HepG2 (cell line): ENCODE results near the gene NAE1. TPM values are rescaled to one million over a fixed set of nuclear protein-coding genes. Genes with fewer than 3 reads are reported as not detected.
A peak's percentile ranks its signal among the peaks of the same experiment; 100 is the strongest.

Experiments
- ARHGAP35 ChIP-seq: sonication (generic); formaldehyde crosslinking; IDR thresholded peaks from 2 replicates; pipeline ENCODE4 v1.9.0; 2022; ENCODE audit warnings: mild to moderate bottlenecking, inconsistent platforms, moderate library complexity, missing genetic modification reagents, borderline replicate concordance
- HOXA5 ChIP-seq: sonication (generic); formaldehyde crosslinking; IDR thresholded peaks from 2 replicates; pipeline ENCODE4 v1.4.0; 2020; ENCODE audit warnings: missing genetic modification reagents
- KDM5B ChIP-seq: sonication (generic); formaldehyde crosslinking; IDR thresholded peaks from 2 replicates; pipeline ENCODE4 v1.4.0; 2020; ENCODE audit warnings: missing genetic modification reagents, mild to moderate bottlenecking, borderline replicate concordance
- MLXIP ChIP-seq: sonication (generic); formaldehyde crosslinking; IDR thresholded peaks from 2 replicates; pipeline ENCODE4 v1.9.0; 2021; ENCODE audit warnings: missing genetic modification reagents, borderline replicate concordance
- MYNN ChIP-seq: sonication (generic); formaldehyde crosslinking; IDR thresholded peaks from 2 replicates; pipeline ENCODE4 v1.4.0; 2020; ENCODE audit warnings: mild to moderate bottlenecking, low read depth, missing genetic modification reagents
- PAXIP1 ChIP-seq: sonication (generic); formaldehyde crosslinking; conservative IDR thresholded peaks from 2 replicates; pipeline ENCODE4 v1.4.0; 2020; ENCODE audit warnings: mild to moderate bottlenecking, missing genetic modification reagents, moderate library complexity
- STAT5B ChIP-seq: sonication (generic); formaldehyde crosslinking; IDR thresholded peaks from 2 replicates; pipeline ENCODE4 v1.4.0; 2020; ENCODE audit warnings: missing genetic modification reagents
- TGIF2 ChIP-seq: IDR thresholded peaks from 2 replicates; pipeline ENCODE4 v1.6.1; 2016; ENCODE audit warnings: control low read depth, missing compliant biosample characterization
- ZFP36 ChIP-seq: fragments of 150-350 bp; IDR thresholded peaks from 2 replicates; pipeline ENCODE4 v1.6.1; 2018; ENCODE audit warnings: borderline replicate concordance, low read length, low read depth; ENCODE audit not compliant: partially characterized antibody
- ZKSCAN8 ChIP-seq: IDR thresholded peaks from 2 replicates; pipeline ENCODE4 v1.6.1; 2016; ENCODE audit warnings: borderline replicate concordance, missing genetic modification reagents, missing compliant biosample characterization
- ZNF329 ChIP-seq: sonication (generic); formaldehyde crosslinking; IDR thresholded peaks from 2 replicates; pipeline ENCODE4 v1.9.0; 2021; ENCODE audit warnings: low read depth, mild to moderate bottlenecking, missing genetic modification reagents
- ZNF639 ChIP-seq: conservative IDR thresholded peaks from 2 replicates; pipeline ENCODE4 v1.6.1; 2018; ENCODE audit warnings: missing genetic modification reagents
- ZNF670 ChIP-seq: sonication (generic); formaldehyde crosslinking; IDR thresholded peaks from 2 replicates; pipeline ENCODE4 v1.8.0; 2022; ENCODE audit warnings: mild to moderate bottlenecking, missing genetic modification reagents, borderline replicate concordance
- ZNF850 ChIP-seq: sonication (generic); formaldehyde crosslinking; conservative IDR thresholded peaks from 2 replicates; pipeline ENCODE4 v1.9.0; 2021; ENCODE audit warnings: mild to moderate bottlenecking, missing genetic modification reagents
- ZSCAN22 ChIP-seq: sonication (generic); formaldehyde crosslinking; IDR thresholded peaks from 2 replicates; pipeline ENCODE4 v1.4.0; 2020; ENCODE audit warnings: mild to moderate bottlenecking, missing genetic modification reagents
- polyA plus RNA-seq, 8 experiments: library from polyadenylated mRNA; depleted of rRNA in 3 of 8; stranded (reverse) in 7 of 8; unstranded in 1 of 8; fragments of >200 nt; fragmentation: Illumina TruSeq in 4 of 8; extraction: Trizol in 4 of 8; gene quantifications; 2 replicates each; pipeline versions ENCODE4 v1.2.1 to v1.2.3, GENCODE V29; 2011 to 2016; ENCODE audit warnings: low read depth in 4 of 8, missing spikeins in 1 of 8, mixed read lengths in 1 of 8; ENCODE audit not compliant: insufficient read depth in 1 of 8
- total RNA-seq, 5 experiments: library from RNA; depleted of rRNA; stranded (reverse); fragments of >200 nt; fragmentation: Illumina TruSeq; extraction: Trizol; gene quantifications; 2 replicates each; pipeline ENCODE4 v1.2.3, GENCODE V29; 2016; ENCODE audit warnings: low read depth in 1 of 5

Gene NAE1
- total and polyA plus RNA-seq, 2 of the 13 experiments (the other 11 are each of a cell fraction or from before 2014, with no cell fraction given): 95.7 to 206 TPM

- TF ChIP-seq ZSCAN22 (CRISPR knock-in tag): no peak
- TF ChIP-seq ZNF850 (CRISPR knock-in tag): peak; percentile 85; the same call in 1 of the 2 replicates
- peak; percentile 92; the same call in 1 of the 2 replicates for TF ChIP-seq ARHGAP35
- TF ChIP-seq MYNN (CRISPR knock-in tag): peak; percentile 93; the same call in 1 of the 2 replicates
- peak; percentile 86; the same call in 1 of the 2 replicates for TF ChIP-seq MLXIP (CRISPR knock-in tag)
- TF ChIP-seq TGIF2 (CRISPR knock-in tag): no peak
- TF ChIP-seq ZNF670 (CRISPR knock-in tag): peak; percentile 89; the same call in 1 of the 2 replicates
- TF ChIP-seq HOXA5: peak; percentile 97
- 0 out of 2 replicates have a peak, but pooled peaks have one; percentile 40 for TF ChIP-seq ZKSCAN8 (CRISPR knock-in tag)
- peak; percentile 99 for TF ChIP-seq KDM5B (CRISPR knock-in tag)
- peak; percentile 49; the same call in 1 of the 2 replicates for TF ChIP-seq ZNF639
- TF ChIP-seq ZFP36: no peak
- TF ChIP-seq PAXIP1: peak; percentile 31
- TF ChIP-seq STAT5B (CRISPR knock-in tag): no peak
- TF ChIP-seq ZNF329 (CRISPR knock-in tag): peak; percentile 84; the same call in 1 of the 2 replicates
Measured at GRCh38 chr16:66830422-66831404, at the start of gene NAE1 (continued).
